IPS DF 19.7 (cell line): Measurements from ENCODE around the gene ANKMY1.
"Not testable (repeated sequence)": the region's sequence is repeated elsewhere in the genome, so short reads cannot be mapped to it uniquely, and the experiment has no call there.

Source experiments
- DNase-seq: peaks from one replicate; pipeline ENCODE4 v3.0.0-alpha.2; 2013; ENCODE audit warnings: low read depth, low spot score

The ANKMY1 gene

DNA sequence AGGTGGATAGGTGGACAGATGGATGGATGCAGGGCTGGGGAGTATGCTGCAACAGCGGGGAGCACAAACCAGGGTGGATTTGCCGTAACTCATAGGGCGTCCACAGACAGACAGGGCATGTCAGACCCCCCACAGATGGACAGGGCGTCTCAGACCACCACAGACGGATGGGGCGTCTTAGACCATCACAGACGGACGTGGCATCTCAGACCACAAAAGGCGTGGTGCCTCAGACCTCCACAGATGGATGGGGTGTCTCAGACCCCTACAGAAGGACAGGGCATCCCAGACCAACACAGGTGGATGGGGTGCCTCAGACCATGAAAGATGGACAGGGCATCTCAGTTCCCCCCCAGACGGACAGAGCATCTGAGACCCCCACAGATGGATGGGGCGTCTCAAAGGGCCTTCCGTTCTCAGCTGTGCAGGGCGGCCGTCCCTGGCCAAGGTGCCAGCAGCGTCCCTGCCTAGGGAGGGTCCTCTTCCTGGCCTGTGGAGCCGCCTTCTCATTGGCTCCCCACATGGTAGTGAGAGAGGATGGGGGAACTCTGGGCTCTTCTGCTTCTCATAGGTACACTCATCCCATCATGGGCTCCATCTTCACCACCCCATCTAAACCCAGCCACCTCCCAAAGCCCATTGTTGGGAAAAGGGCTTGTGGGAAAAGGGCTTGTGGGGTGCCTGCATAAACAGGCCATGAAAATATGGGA is 2.1 kb downstream of the ANKMY1 start:
- no peak for DNase-seq

DNA sequence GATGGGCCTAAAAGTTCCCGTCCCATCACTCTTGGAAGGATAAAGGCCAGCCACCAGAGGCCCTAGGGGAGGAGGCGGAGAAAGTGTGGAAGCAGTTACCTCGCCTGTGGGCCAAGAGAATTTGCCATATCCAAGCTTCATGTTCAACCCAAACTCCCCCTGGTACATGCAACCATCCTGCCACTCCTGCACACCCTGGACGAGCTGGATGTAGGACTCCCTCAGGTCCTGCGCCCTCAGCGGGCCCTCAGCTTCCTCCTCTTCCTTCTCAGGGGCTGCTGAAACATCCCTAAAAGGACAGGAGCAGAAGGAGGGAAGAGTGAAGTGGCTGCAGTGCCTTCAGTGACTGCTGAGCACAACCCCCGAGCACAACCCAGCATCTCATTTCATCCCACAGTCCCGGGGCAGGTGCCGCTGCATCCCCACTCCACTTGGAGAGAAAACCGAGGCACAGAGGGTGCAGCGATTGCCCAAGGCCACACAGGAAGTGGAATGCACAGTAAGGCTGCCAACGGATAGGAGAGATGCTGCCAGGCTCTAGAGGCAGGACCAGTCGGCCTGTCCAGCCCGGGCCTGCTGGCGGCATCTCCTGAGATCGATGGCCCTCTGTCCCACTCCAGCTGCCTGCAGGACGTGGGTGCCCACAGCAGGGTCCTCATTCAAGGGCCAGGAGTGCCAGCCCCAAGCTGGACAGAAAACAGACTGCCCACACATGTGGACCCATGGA is 2.9 kb downstream of the ANKMY1 start:
- no peak for DNase-seq

DNA sequence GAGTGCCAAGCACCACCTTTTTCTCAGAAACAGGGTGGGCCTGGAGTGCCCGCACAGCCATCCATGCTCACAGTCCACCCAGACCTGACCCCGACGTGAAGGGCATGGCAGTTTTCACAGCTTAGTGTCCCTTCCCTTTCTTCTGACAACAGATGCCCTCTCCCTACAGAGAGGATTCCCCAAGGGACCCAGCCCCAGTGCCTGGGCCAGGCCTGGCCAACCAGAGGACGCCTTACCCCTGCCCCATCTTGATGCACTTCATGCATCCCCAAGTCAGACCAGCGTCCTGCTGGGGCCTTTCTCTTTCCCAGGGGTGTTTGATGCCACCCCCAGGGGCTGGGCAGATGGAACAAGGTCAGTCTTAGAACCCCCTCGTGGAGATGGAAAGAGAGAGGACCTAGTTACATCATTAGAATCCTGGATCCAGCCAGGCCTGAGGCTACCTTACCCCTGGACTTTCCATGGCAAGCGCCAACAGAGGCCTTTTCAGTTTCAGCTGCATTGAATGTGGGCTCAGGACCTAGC is 3.8 kb downstream of the ANKMY1 start:
- no peak for DNase-seq

DNA sequence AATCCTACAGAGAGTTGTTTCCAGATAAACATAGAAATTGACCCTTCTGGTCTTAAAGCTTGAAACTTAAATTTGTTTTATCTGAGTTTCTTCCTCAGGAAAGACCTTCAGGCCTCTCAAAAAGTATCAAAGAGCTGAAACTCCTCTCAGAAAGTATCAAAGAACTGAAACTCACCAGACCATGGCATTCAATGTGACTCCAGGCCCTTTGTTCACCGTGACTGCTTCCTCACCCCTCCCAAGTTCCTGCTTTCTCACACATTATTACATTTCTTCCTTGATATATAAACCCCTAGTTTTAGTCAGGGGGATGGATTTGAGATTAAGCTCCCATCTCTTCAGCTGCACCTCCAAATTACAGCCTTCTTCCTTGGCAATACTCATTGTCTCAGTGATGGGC is 6.0 kb downstream of the ANKMY1 start:
- DNase-seq: no peak

DNA sequence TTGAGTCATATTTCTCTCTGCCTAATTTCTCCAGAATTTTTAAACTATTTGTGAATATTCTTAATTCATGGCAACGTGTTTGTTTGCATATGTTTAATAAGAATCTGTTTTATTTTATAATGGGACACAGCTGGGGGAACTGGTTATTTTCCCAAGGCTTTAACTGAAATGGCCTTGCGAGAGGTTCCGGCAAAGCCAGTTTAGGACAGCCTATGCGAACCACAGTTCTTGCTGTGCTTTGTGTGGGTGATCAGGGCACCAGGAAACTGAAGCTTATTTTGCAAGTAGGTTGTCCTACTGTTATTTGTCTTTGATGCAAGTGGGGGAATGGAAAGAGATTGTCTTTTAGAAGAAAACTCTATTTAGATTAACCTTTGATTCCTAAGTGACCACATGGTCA is 6.5 kb downstream of the ANKMY1 start:
- DNase-seq: no peak

DNA sequence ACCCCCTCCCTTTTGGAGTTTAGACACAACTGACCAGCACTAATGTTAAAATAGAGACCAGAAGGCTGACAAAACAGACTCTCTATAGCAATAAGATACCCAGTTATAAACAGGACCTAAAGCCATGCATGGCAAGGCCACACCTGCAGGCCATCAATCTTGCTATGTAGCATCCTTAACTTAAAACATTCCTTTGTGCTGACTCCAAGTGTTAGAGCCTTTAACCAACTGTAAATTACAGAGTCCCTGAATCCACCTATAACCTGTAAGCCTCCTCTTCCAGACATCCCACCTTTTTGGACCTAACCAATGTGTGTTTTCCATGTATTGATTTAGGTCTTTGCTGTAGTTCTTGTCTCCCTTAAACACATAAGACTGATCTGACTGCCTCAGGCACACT is 17.9 kb downstream of the ANKMY1 start:
- DNase-seq: no peak

DNA sequence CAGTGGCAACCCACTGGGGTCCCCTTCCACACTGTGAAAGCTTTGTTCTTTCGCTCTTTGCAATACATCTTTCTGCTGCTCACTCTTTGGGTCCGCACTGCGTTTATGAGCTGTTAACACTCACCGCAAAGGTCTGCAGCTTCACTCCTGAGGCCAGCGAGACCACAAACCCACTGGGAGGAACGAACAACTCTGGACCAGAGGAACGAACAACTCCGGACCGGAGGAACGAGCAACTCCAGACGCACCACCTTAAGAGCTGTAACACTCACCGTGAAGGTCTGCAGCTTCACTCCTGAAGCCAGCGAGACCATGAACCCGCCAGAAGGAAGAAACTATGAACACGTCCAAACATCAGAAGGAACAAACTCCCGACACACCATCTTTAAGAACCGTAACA is 18.7 kb downstream of the ANKMY1 start:
- not testable (repeated sequence) for DNase-seq

DNA sequence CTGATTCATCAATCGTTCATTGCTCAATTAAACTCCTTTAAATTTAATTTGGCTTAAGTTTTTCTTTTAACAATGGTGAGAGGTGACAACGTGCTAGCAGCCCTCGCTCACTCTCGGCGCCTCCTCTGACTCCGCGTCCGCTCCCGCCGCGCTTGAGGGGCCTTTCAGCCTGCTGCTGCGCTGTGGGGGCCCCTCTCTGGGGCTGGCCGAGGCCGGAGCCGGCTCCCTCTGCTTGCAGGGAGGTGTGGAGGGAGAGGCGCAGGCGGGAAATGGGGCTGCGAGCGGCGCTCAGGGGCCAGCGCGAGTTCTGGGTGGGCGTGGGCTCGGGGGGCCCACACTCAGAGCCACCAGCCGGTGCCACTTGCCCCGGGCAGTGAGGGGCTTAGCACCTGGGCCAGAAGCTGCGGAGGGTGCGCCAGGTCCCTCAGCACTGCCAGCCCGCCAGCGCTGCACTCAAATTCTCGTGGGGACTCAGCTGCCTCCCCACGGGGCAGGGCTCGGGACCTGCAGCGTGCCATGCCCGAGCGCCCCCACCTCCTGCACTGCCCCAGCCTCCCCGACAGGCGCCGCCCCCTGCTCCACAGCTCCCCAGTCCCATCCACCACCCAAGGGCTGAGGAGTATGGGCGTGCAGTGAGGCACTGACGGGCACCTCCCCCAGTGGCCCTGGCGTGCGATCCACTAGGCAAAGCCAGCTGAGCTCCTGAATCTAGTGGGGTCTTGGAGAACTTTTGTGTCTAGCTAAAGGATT is 19.6 kb downstream of the ANKMY1 start:
- DNase-seq: no peak

DNA sequence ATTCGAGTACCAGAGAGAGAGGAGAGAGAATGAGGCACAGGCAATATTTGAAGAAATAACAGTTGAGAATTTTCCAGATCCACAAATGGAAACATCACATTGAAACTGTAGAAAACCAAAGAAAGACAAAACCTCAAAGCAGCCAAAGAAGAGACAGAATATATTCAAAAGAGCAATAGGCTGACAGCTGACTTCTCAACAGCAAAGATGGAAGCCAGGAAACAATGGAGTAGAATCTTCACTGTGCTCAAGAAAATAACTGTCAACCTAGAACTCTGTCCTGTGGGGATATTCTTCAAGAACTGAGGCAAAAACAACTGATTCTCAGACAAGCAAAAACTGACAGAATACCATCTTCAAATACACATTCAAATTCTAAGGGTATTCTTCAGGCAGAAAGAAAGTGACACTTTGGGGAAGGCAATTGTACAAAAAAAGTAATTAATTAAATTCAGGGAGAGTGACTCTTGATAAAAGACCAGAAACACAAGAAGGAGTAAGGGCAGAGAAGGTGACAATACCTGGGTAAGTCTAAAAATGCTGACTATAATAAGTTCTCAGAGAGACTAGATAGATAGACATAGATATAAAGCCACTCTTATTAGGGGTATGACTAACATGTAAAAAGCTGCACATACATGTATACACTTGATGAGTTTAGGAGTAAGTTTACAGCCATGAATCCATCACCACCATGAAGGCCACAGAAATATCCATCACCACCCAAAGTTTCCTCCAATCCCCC is 25.6 kb downstream of the ANKMY1 start:
- DNase-seq: no peak

DNA sequence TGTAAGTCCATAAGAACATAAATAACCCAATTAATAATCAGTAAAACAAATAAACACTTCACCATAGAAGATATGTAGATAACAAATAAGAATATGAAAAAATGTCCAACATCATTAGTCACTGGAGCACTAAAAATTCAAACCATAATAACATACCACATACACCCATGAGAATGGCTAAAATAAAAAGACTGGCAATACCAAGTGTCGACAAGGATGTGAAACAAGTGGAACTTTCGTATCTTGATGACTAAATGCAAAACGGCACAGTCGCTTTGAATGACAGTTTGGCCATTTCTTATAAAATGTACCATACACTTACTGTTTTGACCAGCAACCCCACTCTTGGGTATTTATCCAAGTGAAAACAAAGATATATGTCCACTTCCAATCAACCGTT is 26.8 kb downstream of the ANKMY1 start:
- no peak for DNase-seq

DNA sequence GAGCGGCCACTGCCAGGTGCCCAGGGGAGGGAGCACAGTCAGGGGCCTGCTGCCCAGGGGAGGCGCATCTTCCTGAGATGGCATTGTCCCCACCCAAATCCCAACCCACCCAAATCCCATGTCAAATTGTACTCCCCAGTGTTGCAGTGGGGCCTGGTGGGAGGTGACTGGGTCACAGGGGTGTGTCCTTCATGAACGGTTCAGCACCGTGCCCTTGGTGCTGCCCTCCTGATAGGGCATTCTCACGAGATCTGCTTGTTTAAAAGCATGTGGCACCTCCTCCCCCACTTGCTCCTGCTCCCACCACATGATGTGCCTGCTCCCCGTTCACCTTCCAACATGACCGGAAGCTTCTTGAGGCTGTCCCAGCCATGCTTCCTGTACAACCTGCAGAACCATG is 27.6 kb downstream of the ANKMY1 start:
- no peak for DNase-seq

DNA sequence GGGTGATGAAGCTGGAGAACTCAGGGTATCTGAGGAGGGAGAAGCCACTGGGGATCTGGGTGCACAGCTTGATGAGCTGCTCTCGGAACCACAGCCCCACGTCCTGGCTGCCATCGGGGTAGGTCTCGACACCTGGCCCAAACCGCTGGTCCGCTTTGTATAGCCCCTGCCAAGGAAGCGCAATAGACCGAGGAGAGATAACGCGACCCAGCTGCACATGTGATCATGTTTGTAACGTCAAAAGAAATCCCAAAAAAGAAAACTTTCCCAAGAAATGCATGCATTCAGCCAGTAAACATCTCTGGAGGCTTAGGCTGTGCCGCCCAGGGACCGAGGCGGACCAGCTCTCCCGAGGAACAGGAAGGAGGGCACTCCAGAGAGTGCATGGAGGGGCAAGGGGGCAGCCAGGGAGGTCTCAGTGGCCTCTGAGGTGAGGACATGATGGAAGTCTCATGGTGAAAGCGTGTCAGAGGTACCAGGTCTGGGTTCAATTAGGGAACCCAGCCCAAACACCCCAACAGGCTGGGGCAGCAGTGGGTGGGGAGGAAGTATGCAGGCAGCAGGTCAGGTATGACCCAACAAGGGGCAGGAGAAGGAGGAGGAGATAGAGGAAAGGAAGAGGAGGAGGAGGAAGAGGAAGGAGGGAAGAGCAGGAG is 28.3 kb downstream of the ANKMY1 start:
- DNase-seq: no peak

DNA sequence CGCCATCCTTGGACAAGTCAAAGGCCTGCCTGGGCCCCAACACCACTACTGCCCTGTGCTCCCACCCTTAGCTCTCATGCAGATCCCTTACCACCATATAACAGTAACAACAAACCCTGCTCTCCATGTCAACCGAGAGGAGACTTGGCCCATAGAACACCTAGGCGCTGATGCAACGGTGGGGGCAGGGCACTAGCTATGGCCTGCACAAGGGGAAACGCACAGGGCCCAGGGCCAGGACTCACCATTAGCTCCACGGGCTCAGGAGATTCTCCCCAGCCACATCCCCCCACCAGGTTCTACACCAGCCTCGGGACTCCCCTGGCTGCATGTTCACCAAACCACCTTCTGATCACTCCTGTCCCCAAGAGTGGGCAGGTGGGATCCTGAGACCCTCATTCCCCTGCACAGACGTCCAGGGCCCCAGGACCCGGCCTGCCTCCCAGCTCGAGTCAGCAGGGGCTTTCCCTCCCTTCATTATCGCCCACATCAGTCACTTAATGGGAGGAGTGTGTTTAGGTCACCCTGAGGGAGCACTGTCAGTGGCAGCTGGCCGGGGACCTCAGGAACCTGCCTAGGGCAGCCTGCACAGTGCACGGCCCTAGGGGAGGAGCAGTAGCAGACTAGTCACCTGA is 29.3 kb downstream of the ANKMY1 start:
- no peak for DNase-seq

DNA sequence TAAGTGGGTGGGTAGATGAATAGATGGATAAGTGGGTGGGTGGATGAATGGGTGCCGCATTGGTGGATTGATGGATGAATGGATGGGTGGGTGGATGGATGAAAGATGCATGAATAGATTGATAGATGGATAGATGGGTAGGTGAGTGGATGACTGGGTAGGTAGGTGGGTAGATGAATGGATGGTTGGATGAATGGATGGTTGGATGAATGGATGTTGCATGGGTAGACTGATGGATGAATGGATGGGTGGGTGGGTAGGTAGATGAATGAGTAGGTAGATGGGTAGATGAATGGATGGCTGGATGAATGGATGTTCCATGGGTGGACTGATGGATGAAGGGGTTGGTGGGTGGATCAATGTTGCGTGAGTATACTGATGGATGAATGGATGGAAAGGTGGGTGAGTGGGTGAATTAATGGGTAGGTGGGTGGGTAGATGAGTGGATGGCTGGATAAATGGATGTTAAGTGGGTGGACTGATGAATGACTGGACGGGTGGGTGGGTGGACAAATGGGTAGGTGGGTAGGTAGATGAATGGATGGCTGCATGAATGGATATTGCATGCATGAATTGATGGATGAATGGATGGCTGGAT is 30.5 kb downstream of the ANKMY1 start:
- no peak for DNase-seq

DNA sequence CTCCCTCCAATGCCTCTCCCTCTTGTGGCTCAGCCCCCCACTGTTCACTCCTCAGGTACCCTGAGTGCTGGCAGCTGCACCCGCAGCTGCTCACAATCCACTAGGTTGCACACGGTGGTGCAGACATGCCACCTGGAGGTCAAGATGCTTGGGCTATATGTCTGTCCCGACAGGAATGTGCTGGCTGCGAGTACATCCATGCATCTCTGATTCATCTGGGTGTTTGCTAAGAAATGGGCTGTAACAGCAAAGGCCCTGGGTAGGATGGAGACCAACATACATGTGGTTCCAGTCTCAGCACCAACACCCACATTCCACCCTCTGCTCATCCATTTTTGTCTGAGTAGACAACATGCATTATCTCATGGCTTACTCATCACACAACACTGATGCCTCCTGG is 31.3 kb downstream of the ANKMY1 start:
- DNase-seq: no peak

DNA sequence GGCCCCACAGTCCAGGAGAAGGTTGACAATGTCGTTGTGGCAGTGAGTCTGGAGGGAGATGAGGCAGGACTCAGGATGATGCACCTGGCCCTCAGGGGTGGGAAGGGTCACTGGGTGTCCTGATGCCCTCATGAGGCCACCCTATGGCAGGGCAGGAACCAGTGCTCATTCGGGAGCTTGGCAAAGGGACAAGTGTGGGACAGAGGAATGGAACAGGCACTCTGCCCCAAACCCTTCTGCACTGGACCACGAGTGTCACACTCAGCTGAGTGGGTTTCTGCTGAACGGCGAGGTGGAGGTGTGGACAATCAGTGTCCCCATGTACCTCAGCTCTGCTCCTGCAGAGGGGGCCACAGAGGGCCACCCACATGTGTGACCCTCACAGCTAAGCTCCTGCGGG is 32.0 kb downstream of the ANKMY1 start:
- no peak for DNase-seq

DNA sequence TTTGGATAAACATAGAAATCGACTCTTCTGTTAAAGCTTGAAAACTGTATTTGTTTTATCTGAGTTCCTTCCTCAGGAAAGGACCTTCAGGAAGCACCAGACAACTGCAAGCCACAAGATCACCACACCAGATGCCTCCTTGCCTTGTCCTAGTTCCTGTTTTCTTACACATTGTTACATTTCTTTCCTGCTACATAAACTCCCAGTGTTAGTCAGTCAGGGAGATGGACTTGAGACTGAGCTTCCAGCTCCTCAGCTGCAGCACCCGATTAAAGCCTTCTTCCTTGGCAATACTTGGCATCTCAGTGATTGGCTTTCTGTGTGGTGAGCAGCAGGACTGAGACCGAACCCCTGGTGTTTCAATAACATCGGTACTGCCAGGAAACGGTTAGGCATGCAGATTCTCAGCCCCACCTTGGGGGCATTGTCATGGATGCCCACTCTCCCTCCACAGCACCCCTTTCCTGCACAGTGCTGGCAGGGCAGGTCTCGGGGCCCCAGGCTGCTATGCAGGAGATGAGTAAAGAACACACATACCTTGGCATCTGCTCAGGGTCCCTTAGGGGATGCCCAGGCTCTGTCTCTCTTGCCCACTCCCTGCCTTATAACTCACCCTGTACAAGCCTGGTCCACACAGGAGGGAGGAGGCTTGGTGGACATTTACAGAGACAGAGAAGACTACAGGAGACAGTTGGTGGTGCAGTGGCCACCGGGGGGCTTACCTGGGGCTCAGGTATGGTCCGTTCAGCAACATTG is 32.6 kb downstream of the ANKMY1 start:
- no peak for DNase-seq

DNA sequence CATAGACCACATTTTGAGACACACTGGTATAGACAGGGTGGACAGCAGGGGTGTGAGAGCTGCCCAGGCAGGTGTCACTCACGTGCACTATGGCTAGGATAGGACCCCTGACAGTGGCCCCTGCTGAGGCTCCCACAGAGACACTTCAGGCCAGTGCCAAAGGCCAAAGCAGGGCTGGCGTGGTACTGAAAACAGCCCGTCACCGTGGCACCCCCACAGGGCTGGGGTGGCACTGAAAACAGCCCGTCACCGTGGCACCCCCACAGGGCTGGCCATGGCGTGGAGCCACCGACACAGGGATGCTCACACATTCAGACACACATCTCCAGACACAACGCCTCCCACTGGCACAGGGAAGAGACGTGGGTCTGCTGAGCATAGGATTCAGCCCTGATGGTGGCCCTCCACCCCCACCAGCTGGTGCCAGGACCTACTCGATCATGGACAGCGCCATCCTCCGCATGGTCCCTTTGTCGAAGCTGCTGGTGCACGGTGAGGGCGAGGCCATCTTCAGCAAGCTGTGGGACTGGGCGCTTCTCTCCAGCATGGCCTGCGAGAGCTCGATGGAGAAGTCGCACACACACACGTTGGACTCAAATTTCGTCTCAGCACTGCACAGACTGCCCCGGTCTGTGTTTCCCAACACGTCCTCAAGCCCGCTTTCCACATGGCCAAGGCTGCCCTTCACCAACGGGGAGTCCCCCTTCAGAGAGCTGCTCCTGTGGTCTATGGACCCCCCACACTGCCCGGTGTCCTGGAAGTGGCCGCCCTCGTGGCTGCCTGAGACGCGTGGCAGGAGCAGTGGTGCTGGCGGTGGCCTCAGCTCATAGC is 34.1 kb downstream of the ANKMY1 start:
- no peak for DNase-seq

DNA sequence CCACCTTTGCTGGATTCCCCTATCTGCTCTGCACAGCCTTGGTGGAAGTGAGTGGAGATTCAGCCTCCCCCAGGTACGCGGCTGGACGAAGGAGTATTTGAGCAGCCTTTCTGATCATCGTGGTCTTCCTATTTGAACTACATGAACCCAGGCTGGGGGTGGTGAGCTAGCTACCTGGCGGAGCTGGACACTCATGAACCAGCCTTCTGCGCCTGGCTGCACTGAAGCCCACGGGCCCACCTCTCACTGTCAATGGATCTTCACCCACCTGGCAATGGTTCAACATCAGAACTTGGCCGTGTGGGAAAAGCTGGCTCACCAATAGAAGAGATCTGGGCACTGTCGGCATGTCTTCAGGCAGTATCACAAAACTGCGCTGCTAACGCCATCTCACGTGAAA is 35.4 kb downstream of the ANKMY1 start:
- no peak for DNase-seq
